Activated naive CD4-positive, alpha-beta T cell treated with Interleukin-2 at 50 U/mL for 16 hours (primary cell): Measurements from ENCODE around the gene AHDC1.

Experiments
- DNase-seq: peaks from one replicate; pipeline ENCODE4 v3.0.0-alpha.2; 2020

AHDC1 gene

GRCh38 chr1:27596261-27596660, 7.7 kb downstream of the AHDC1 start:
- DNase-seq = no peak

- DNase-seq = no peak
These were observed 8.3 kb downstream of the AHDC1 start for GRCh38 chr1:27595597-27595996.

DNA sequence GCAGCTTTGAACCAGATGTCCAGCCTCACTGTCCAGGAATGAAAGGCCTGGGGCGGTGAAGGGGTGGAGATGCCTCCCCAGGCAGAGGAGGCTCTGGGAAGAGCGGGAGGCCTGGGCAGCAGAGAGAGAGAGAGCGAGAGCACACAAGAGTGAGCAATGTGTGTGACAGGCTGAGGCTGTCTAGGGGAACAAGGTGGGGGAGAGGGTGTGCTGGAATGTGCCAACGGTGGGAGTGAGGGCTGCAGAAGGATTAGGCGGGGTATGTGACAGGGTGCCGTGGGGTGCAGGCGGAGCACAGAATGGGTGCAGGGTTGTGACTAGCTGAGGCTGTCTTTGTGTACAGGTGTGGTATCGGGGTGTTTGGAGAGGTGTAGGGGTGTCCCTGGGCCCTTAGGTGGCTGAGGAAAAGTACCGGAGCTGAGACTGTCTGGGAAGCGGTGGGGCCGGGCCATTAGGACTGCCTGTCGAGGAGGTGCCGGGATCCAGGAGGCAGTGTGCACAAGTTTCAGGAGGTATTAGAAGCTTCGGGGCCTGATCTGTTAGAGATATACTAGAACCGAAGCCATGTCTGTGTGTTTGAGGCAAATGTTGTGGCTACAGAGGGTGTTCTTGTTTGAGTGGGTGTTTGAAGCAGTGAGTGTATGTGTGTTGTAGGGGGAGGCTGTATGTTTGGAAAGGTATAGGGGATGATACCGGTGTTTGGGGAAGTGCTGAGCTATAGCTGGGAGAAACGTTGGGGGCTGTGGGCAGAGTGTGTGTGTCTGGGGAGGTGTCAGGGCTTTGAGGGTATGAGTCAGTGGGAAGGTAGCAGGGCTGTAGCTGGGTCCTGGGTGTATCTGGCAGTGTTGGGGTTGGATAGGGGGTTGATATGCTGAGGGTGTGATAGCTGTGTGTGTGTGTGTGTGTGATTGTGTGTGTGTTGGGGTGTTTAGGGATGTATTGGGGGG, 9.1 kb downstream of the AHDC1 start:
- DNase-seq = no peak

- no peak for DNase-seq
These were observed 10.0 kb downstream of the AHDC1 start for GRCh38 chr1:27593678-27594563.

DNA sequence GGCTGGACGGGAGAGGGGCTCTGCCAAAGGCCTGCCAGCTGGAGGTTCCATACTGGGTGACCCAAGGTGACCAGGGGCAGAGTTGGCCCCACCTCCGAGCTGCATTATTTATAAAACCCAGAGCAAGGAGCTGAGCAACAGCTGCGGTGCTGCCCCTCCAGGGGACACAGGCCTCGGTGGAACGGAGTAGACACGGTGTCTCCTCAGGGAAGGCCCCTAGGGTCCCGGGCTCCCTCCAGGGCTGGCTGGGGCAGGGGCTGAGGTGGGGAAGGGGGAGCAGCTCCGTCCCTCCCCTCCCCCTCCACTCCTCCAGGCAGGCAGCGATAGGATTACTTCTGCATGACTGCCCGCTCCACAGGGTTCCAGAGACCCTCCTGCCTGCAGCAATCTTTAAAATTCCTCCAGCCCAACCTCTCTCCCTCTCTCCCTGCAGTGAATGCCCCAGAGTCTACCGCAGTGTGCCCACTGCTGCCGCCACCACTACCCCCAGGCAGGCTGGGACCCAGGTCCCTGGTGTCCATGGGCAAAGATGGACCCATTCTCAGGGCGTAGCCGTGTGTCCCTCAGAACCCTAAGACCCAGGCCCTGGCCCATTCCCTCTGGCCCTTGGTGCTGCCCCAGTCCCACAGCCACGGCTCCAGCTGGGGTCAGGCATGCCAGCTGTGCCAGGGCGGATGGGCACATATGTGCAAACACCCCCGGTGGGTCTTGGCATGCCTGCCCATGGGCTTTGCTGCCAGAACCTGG, 10.8 kb downstream of the AHDC1 start:
- DNase-seq = no peak

GRCh38 chr1:27592232-27592930, 11.6 kb downstream of the AHDC1 start:
- no peak for DNase-seq

DNA sequence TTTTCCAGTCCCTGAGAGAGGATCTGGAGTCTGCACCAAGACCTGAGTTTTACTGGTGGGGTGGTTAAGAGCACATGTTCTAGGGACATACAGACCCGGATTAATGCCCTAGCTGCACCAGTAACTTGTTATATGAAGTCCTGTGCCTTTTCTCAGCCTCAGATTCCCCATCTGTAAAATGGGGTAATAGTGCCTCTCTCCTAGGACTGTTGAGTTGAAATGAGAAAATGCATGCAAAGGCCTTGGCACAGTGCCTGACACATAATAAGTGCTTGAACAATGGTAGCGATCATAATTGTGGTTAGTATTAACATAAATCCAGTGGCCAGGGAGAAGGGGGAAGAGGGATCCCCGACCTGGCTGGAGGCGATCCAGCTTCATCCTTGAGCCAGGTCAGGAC, 12.3 kb downstream of the AHDC1 start:
- no peak for DNase-seq

GRCh38 chr1:27590917-27591508, 12.9 kb downstream of the AHDC1 start:
- DNase-seq = no peak

- DNase-seq = no peak
These were observed 14.0 kb downstream of the AHDC1 start for GRCh38 chr1:27589841-27590426.

DNA sequence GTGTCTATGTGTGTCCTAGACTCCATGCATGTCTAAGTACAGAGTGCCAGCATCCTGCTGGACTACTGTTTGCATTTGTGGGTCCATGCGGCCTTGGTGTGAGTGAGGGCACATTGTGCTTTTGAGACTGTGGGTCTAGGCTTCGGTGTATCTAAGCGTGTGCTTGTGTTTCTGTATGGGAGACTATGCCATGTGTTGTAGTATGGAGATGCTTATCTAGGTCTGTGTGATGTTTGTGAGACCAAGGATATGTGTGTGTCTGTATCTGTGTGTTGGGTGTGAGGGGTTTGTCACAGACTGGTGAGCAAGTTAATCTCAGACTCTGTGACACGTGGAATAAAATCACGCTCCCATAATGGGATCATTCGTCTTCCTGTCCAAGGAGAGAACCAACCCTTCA, 14.5 kb downstream of the AHDC1 start:
- no peak for DNase-seq

DNA sequence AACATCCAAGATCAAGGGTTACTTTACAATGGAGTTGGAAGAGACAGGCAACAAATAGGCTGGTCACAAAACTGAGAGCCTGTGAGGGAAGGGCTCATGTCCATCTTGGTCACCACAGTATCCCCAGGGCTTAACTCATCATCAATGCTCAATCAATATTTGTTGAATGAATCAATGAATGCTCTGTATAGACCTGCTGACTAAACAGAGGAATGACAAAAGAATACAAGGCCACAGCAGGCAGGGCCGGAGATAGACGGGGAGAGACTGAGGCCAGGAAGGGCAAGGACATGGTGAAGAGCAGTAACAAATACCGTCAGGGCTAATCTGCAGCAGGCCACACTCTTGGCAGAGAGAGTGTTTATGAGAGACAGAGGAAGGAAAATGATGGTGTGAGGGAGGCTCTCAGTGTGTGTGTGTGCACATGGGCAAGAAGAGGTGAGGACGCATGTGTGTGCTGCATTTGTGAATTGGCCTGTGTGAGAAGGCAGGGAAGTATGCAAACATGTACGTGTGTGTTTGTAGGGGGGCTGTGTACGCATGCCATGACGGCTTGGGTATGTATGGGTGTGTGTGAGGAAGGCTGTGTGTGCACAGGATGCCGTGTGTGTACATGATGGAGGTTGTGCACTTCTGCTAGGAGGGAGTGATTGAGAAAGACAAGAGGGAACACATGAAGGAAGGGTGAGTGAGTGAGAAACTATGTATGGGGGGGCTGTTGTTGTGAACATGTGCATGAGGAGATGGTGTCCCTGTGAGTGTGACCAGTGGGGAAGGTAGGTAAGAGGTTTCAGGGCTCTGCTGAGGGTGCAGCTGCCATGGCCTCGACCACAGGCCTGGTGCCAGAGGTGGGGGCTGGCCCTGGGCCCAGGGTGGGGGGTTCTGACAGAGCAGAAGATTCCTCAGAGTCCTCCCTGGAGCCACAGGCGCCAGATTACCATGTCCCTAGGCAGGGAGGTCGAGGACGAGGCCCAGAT, 15.4 kb downstream of the AHDC1 start:
- DNase-seq = no peak

- no peak for DNase-seq
These were observed 18.3 kb downstream of the AHDC1 start for GRCh38 chr1:27585684-27586083.

- DNase-seq = no peak
These were observed 19.5 kb downstream of the AHDC1 start for GRCh38 chr1:27584453-27584852.

- DNase-seq = no peak
These were observed 20.5 kb downstream of the AHDC1 start for GRCh38 chr1:27583479-27583878.

DNA sequence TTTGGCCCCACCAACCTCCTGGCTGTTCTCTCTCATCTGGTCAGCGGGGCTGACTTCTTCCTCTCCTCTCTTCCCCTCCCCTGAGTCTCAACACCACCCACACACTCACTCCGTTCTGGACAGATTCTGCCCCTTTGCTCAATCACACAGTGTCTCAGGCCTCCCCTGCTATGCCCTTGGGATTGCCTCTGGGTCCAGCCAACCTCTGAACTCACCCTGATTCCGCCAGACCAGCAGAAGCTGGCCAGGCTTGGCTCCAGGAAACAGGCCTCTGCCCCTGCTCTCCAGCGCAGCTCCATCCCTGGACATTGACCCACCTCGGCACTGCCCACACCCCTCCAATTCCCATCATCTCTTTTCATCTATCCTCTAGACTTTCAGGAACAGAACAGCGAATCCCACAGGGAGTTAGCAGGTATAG, 22.1 kb downstream of the AHDC1 start:
- no peak for DNase-seq

DNA sequence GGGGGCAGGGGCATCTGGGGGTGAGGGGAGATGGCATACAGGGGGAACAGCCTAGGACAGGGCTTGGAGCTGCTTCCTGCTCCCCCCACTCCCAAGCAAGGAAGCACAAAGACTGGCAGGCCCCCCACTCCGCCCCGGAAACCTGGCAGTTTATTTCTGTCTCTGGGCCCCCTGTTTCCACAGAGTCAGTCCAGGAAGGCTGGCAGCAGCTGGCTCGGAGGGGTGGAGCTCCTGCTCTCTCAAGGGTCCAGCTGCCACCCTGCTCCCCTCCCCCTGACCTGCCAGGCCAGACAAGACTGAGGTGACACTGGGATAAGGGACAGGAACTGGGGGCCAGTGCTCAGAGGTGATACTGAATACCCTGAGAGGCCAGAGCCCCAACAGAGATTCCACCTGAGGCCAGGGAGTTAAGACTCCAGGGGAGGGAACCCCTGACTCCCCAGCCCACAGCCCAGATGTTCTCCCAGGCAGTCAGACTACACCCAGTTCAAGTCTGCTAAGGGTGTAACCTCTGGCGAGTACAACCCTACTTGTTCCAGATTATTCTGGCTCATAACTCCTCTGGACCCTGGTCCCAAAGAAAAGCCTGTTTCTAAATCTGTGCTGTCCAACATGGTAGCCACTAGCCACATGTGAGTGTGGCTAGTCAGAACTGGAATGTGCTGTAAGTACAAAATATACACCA, 26.3 kb downstream of the AHDC1 start:
- no peak for DNase-seq

GRCh38 chr1:27576806-27577227, 27.1 kb downstream of the AHDC1 start:
- DNase-seq = no peak

DNA sequence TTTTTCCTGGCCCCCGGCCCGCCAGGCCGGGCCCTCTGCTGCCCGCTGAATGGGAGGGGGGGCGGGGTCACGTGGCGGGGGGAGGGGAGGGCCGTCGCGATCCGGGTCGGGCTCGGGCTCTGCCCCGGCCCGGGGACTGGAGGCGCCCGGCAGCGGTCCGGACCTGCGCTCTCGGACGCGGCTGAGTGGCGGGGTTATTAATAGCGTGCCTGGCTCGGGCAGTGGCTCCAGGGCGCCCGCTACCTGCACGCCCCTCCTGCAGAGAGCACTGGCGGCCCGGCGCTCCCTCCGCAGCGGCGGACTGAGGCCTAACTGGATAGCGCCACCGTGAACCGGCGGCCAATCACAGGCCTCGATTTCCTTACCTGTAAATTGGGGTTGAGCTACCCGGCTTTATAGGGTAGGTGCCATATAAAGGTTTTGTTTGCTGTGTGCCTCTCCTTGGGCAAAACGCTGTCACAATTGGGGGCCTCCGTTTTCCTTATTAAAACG, 28.1 kb downstream of the AHDC1 start:
- DNase-seq = no peak
